GM21576 (cell line): ENCODE measurements around the gene TBC1D3B.
"Not testable (repeated sequence)": the region's sequence is repeated elsewhere in the genome, so short reads cannot be mapped to it uniquely, and the experiment has no call there.

ENCODE experiments used
- ATAC-seq: cut with Tn5 transposase; IDR thresholded peaks from one replicate; pipeline ENCODE4 v1.9.1; 2021; ENCODE audit warnings: mild to moderate bottlenecking, moderate library complexity; ENCODE audit not compliant: unreplicated experiment

The TBC1D3B gene

DNA sequence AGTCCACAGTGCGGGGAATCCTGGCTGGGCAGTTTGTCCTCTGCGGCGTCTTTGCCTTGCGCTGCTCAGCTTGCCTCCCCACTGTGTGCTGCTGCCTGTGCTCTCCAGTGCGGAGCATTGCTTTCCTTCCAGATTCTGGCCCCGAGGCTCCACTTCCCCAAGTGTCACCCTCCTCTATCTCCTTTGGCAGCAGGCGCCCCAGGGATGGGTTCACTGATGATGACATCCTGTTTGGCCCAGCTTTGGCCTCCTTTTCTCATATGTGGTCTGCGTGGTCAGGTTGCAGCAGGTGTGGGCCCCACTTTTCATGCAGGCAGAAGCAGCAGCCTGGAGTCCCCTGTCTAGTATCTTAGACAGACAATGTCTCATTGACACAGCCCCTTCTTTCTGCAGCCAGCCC lies 25.1 kb upstream of the TBC1D3B start:
- ATAC-seq = not testable (repeated sequence)

DNA sequence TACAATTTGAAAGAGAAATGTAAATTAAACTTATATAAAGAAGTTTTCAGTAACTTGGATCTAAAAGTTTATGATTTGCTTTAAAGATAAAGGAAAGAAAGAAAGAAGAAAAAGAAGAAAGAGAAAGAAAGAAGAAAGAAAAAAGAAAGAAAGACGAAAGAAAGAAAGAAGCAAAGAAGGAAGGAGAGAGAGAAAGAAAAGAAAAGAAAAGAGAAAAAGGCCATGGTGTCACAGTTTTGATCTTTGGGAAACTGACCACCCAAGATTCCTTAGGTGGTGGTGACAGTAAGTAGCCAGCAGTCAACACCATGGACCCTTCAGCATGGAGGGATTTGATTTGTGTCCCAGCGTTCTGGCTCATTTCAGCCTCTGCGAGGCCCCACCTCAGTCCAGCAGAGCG lies 24.7 kb upstream of the TBC1D3B start:
- ATAC-seq = not testable (repeated sequence)

DNA sequence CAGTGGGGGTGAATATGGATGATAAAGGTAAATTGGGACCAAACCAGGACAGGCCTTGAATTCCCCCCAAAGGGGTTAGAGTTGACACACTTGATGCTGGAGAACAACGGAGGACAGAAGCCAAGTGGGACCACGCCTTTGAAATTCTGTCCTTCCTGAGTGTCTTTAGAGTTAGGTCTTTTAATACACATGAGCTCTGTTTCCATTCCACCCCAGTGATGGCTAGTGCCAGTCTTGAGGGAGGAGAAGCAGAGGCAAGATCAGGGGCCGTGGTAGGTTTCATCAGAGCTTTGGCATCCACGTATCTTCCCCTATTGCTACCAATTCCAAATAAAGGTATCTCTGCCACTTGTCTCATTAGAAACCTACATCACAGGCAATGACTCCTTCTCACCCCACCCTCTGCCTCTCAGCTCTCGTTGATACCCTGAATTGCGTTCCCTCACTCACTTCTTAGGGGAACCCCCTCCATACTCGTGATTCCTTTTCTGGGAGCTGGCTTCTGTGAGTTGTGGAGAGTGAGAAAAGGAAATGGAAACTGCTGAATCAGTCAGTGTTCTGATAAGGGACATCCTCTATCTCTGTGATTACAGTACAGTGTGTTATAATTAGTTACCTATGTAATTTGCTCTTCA lies 22.5 kb upstream of the TBC1D3B start:
- ATAC-seq = peak; percentile 27

DNA sequence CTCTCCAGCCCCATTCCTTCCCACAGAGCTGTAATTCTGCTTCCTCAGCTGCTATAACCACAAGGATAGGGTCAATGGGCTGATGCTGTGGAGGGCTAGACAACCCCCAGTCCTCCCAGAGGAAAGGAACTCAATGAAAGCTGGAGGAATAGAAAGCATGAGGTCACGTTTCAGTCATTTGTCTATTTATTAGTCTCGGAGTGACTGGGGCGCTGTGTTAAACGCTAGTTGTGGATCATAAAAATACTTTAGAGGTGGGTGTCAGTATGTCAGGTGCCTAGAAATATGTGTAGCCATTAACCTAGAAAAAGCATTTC lies 20.9 kb upstream of the TBC1D3B start:
- ATAC-seq = peak; percentile 7

- ATAC-seq = no peak
These were observed 19.7 kb upstream of the TBC1D3B start for GRCh38 chr17:36196131-36196486.

DNA sequence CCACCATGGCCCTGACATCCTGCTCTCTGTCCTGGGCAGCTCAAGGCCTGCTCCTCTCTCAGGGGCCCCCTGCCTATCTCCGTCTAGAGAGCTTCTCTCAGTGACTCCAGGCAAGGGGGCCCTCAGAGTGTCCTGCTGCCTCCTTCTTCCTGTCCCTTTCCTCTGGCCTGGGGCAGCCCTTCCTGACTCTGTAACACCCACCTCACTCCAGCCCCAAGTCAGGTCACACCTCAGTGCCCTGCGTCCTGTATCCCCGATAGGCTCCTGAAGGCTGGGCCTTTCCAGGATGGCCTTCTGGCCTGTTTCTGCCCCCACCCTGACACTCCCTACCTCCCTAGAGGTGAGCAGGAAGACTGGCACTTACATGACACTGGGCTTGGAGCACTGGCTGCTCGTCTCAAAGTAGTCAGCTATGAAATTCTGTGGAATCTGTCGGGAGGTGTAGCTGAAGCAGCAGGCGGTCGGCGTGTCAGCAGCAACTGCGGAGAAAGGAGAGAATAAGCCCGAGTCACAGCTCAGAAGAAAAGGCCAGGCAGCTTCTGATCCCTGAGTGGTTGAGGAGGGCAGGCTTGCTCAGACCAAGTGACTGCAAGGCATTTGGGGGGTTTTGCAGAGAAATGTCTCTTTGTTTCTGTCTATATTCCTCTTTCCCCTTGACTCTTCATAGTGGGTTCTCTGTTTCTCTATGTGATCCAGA lies 19.1 kb upstream of the TBC1D3B start:
- ATAC-seq = no peak

GRCh38 chr17:36194832-36195433 lies 18.5 kb upstream of the TBC1D3B start:
- not testable (repeated sequence) for ATAC-seq

- not testable (repeated sequence) for ATAC-seq
These were observed 17.9 kb upstream of the TBC1D3B start for GRCh38 chr17:36194147-36194831.

DNA sequence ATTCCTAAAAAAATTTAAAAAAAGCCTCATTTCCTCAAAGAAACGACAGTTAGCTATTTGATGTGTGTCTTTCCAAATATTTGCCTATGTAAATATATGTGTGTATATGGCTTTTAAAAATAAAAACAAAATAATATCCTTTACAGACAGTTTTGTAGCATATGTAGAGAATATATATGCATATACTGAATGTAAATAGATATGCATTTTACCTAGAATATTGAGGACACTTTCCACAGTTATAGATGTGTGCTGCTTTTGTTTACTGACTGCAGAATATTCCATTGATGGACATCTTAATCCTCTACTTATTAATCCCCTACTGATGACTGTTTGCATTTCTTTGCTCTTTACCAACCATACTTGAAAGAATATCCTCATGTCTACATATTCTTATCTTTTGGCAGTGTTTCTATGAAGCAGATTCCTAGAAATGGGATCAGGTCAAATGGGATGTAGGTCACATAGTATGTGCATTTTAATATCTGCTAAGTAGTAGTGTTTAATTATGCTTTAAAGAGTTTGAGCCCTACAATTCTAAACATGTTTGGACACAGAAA lies 16.9 kb upstream of the TBC1D3B start:
- ATAC-seq = no peak

GRCh38 chr17:36190549-36191330 lies 14.3 kb upstream of the TBC1D3B start:
- ATAC-seq = not testable (repeated sequence)

GRCh38 chr17:36189993-36190392 lies 13.6 kb upstream of the TBC1D3B start:
- ATAC-seq = not testable (repeated sequence)

- ATAC-seq = peak; percentile 41
These were observed 12.5 kb upstream of the TBC1D3B start for GRCh38 chr17:36188891-36189306.

- not testable (repeated sequence) for ATAC-seq
These were observed 11.7 kb upstream of the TBC1D3B start for GRCh38 chr17:36187943-36188665.

DNA sequence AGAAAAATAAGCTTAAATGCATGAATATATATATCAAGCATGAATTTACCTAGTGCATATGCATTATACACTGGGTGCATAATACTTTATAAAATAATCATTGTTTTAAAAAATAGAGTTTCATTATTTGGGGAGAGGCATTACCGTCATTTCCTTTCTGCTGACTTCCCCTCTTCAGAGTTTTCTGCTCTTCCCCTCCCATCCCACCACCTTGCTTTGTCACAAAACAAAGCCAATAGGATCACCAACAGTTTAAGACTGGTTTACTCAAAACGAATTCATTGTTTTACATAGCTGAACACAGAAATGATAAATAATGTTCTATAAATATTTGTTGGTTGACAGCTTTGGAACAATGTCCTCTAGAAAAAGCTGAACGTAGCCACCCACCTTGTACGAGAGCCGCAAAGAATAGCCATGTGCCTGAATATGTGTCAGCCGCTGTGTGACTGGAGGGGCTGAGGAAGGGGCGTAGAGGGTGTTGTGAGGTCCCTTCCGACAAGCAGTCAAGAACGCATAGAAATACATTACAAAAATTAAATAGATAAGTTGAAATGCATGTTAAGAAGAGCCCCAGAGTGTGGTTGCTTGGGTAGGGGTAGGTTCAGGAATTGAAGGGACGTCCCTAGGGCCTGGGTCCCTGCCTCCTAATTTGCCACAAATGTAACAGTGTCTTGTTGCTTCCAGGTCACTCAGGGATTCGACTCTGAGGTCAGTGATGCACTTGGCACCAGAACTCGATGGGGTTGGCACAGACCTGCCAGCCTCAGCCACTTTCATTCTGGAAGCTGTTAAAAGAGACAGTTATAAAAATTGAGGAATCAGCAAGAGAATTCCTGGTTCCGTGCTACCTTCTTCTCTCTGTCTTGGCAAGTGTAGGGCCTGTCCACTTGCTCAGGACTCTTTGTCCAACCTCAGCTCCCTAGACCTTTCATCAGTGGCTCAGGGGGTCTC lies 10.7 kb upstream of the TBC1D3B start:
- ATAC-seq = not testable (repeated sequence)

GRCh38 chr17:36185416-36185815 lies 9.0 kb upstream of the TBC1D3B start:
- no peak for ATAC-seq

GRCh38 chr17:36184023-36184765 lies 7.8 kb upstream of the TBC1D3B start:
- ATAC-seq = no peak

GRCh38 chr17:36183001-36183971 lies 6.8 kb upstream of the TBC1D3B start:
- ATAC-seq = no peak
